Stimulated activated CD8-positive, alpha-beta memory T cell treated with anti-CD3 and anti-CD28 coated beads, Interleukin-2, amount 100 ng/mL, for 48 hours (primary cell): ENCODE measurements around the gene RETN.

Experiments
- DNase-seq, 2 donors: peaks; one replicate each; pipeline ENCODE4 v3.0.0-alpha.2; 2020; ENCODE audit warnings: low read depth in 2 of 2

Gene RETN

GRCh38 chr19:7682175-7682855 lies 13.5 kb downstream of the RETN start:
- no peak for DNase-seq

- no peak for DNase-seq
Measured at GRCh38 chr19:7685546-7686445, 16.9 kb downstream of the RETN start.

GRCh38 chr19:7687177-7687576 lies 18.3 kb downstream of the RETN start:
- DNase-seq = no peak

GRCh38 chr19:7689165-7689564 lies 20.3 kb downstream of the RETN start:
- no peak for DNase-seq

- no peak for DNase-seq
Measured at GRCh38 chr19:7690779-7691258, 22.0 kb downstream of the RETN start.

GRCh38 chr19:7691497-7691896 lies 22.6 kb downstream of the RETN start:
- no peak for DNase-seq

GRCh38 chr19:7692417-7693088 lies 23.7 kb downstream of the RETN start:
- no peak for DNase-seq

GRCh38 chr19:7694499-7694898 lies 25.6 kb downstream of the RETN start:
- no peak for DNase-seq

GRCh38 chr19:7697721-7698287 lies 29.0 kb downstream of the RETN start:
- no peak for DNase-seq

- DNase-seq = no peak
Measured at GRCh38 chr19:7698583-7698982, 29.7 kb downstream of the RETN start.

- no peak for DNase-seq
Measured at GRCh38 chr19:7699003-7699402, 30.2 kb downstream of the RETN start.

GRCh38 chr19:7699417-7700401 lies 30.9 kb downstream of the RETN start:
- peak in 1 of 2 donors; percentile 47 for DNase-seq

- DNase-seq = no peak
Measured at GRCh38 chr19:7701049-7701653, 32.3 kb downstream of the RETN start.

- no peak for DNase-seq
Measured at GRCh38 chr19:7701654-7702457, 33.0 kb downstream of the RETN start, which contains the start of gene FCER2. Gene FCER2 (minus strand): TSS chr19:7702131. CDS start chr19:7699760, 2,371 bp downstream.

GRCh38 chr19:7703332-7703731 lies 34.5 kb downstream of the RETN start:
- DNase-seq = no peak

- no peak for DNase-seq
Measured at GRCh38 chr19:7704280-7705060, 35.6 kb downstream of the RETN start.

- DNase-seq = peak; percentile 59 to 64
Measured at GRCh38 chr19:7705387-7706187, 36.7 kb downstream of the RETN start.
